Pons (tissue), 1 donor: Measurements from ENCODE around the gene PLB1.

Experiments used
- DNase-seq: peaks from one replicate; pipeline ENCODE4 v3.0.0-alpha.2; 2016; ENCODE audit warnings: low spot score

Gene PLB1

GRCh38 chr2:28506112-28506910, 10.5 kb downstream of the PLB1 start:
- DNase-seq = no peak

GRCh38 chr2:28507796-28508764, 12.2 kb downstream of the PLB1 start:
- DNase-seq = no peak

- no peak for DNase-seq
Observed at GRCh38 chr2:28509361-28509760, 13.5 kb downstream of the PLB1 start.

- DNase-seq = no peak
Observed at GRCh38 chr2:28510184-28510583, 14.3 kb downstream of the PLB1 start.

DNA sequence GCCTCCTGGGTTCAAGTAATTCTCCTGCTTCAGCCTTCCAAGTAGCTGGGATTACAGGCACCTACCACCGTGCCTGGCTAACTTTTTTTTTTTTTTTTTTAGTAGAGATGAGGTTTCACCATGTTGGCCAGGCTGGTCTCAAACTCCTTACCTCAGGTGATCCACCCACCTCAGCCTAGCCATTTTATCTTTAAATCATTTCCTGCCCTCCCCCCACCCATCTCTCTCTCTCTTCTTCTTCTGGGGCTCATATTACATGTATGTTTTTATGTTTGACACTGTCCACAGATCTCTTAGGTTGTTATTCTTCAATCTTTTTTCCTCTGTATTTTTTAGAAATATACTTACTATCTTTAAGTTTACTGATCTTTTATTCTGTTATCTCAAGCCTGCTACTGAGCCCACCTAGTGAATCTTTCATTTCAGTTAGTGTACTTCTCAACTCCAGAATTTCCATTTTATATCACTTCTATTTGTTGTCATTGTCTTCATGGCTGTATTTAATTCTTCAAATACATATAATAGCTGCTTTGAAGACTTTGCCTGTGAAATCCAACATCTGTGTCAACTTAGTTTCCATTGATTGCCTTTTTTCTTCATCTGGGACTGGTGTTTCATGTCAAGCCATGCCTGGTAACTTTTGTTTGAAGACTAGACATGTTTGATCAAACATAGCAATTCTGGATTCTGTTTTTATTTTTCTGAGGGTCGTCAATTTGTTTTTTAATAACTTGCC, 16.2 kb downstream of the PLB1 start:
- no peak for DNase-seq

DNA sequence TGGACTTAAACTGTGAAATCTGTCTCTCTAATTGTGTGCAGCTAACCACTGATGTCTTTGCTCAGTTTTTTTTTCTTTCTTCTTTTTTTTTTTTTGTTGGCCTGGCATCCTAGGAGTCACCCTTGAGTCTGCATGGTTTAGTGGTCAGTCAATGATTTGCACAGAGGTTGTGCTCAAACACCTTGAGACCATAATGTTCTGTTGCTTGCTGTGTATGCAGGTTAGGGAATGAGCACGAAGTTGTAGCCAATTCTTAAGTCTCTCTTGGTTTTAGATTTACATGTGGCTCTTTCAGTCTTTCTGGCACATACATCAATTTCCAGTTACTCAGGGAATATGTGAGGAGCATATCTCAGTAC, 16.7 kb downstream of the PLB1 start:
- no peak for DNase-seq

DNA sequence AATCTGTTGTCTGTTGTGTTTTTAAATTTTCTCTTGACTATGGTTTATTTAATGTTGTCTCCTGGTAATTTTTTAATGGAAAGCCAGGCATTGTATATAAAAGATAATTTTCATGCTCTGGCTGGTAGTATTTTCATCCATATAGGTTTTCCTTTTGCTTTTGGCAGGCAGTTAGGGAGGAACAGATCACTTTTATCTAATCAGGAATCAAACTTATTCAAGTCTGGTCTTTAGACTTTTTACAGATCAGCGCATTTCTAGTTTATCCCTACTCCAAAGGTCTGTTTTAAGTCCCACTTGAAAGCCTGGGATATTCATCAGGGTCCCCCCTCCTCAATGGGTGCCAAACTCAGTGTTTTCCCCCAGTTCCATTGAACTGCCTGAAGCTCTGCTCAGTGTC, 17.2 kb downstream of the PLB1 start:
- DNase-seq = no peak

GRCh38 chr2:28515176-28515751, 19.4 kb downstream of the PLB1 start:
- no peak for DNase-seq

DNA sequence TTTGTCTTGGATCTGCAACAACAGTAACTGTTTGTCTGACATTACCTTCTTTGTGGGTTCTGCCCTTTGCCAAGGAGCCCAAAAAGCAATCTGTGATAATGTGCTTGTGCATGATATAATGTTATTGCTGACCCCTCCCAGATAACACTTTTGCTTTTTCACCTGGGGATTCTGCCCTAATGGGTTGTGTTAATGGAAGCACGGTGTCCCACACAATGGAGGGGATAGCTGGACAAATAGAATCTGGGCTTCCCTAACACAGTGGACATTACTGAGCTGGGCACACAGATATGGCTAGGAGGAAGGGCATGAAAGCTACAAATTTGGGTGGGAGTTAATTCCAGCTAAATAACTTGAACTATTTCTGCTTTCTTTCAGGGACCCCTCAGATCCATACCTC, 20.6 kb downstream of the PLB1 start:
- DNase-seq = no peak

DNA sequence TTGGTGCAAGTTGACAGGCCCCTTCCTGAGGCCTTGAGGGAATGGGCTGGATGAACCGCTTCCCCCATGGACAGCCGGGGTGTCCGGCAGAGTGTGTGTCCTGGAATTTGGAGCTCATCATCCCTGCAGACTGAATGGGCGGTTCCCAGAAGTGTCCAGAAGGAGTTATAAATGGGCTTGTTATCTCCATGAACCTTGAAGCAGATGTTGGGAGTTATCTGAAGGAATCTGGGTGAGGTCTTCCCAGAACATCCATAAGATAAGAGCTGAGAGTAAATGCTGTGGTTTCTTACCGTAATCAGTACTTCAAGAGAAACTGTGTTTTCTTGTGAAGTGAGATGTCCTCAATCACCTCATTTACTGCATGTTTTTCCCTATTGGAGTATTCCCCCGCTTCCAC, 21.1 kb downstream of the PLB1 start:
- DNase-seq = no peak

GRCh38 chr2:28521663-28522062, 25.8 kb downstream of the PLB1 start:
- no peak for DNase-seq

DNA sequence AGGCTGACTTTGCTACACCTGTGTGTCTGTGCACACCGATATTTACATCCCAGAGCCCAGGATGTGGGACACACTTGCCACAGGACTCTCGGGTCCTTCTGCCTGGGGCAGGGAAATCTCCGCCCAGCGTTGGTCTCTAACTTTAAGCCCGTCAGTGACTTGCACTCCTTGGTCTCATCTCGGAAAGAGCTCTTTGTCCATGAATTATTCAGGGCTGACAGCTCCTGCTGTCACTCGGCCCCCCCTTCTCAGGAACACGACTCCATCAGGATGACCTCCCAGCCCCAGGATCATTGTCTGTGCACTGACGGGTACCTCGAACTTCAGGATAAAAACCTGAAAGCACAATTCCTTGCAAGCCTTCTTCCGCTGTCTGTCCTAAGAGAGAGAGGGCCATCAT, 26.6 kb downstream of the PLB1 start:
- DNase-seq = no peak

GRCh38 chr2:28523902-28524301, 28.0 kb downstream of the PLB1 start:
- DNase-seq = no peak

GRCh38 chr2:28525481-28525880, 29.6 kb downstream of the PLB1 start:
- no peak for DNase-seq

DNA sequence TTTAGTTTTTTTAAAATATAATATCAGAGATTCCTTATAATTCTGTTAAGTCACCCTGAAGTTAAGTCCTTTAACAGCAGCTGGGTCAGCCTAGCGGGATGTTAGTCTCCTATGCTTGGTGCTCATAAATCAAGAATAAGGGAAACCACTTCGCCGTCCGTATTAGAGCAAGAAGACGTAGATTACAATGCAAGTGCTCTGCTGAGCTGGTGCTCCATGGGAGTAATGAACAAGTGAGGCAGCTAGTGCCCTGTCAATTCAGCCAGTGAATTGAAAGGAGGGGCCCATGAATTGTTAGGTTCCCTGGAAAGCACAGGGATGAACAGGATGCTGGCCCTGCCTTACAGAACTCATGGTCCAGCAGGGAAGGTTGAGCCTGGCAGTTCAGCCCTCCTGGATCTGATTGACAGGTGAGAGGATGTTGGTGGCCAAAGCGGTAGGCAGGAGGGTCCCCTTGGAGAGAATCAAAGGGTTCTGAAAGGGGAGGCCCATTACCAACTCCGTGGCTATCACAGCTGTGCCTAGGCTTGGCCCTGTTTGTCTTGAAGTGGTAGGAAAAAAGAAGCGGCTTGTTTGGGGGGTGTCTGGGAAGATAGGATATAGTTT, 30.8 kb downstream of the PLB1 start:
- DNase-seq = no peak

DNA sequence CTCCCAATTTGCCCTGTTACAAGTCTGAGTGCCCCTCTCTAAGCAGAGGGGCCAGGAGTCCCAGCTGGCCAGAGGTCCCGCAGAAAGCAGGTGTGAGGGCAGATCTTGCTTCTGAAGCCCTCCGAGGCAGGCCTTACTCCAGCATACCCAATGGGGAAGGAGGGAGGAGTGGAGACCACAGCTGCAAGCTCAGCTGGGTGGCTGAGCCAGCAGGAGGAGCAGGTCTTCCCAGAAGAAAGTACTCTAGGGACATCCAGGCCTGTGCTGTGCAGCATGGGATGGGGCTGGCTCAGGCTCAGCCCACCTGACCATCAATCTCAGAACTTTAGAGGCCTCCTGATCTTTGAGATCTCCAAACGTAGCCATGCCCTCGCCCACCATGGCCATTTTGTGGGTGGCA, 31.3 kb downstream of the PLB1 start:
- DNase-seq = no peak

- no peak for DNase-seq
Observed at GRCh38 chr2:28528206-28528605, 32.3 kb downstream of the PLB1 start.

- DNase-seq = no peak
Observed at GRCh38 chr2:28530782-28531181, 34.9 kb downstream of the PLB1 start.

DNA sequence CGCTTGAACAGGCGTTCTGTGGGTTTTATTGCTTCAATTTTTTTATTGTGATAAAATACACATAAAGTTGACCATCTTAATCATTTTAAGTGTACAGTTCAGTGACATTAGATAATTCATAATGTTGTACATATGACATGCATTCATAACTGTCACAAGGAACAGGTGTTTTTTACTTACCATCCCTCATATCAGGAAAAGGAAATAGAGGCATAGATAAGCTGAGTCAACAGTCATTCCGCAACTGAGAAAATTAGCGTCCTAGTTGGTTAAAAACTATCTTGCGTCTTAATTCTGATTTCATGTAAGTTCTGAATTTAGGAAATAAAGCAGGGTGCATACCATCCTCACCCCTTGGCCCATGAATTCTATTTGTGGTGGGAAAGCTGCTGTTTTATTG, 36.5 kb downstream of the PLB1 start:
- DNase-seq = no peak

GRCh38 chr2:28533044-28533680, 37.3 kb downstream of the PLB1 start:
- no peak for DNase-seq

- no peak for DNase-seq
Observed at GRCh38 chr2:28534817-28535216, 39.0 kb downstream of the PLB1 start.
